GM12892 (cell line): ENCODE data around the gene STAG1.

ENCODE experiments used
- POLR2A ChIP-seq: IDR thresholded peaks from 2 replicates; pipeline ENCODE4 v1.6.1; 2011; ENCODE audit warnings: low read depth, low read length, control low read depth
- POLR2AphosphoS5 ChIP-seq: IDR thresholded peaks from 2 replicates; pipeline ENCODE4 v1.6.1; 2011; ENCODE audit warnings: low read depth, low read length, control low read depth
- TAF1 ChIP-seq: IDR thresholded peaks from 2 replicates; pipeline ENCODE4 v1.6.1; 2011; ENCODE audit warnings: low read depth, mild to moderate bottlenecking, control low read depth, low read length, borderline replicate concordance

GRCh38 chr3:136708333-136708985 is 43.7 kb downstream of the STAG1 start:
- no peak for TF ChIP-seq POLR2A
- no peak for TF ChIP-seq POLR2AphosphoS5
- no peak for TF ChIP-seq TAF1
